ENCODE results near the gene GPR158.
"Not testable (repeated sequence)": the region's sequence is repeated elsewhere in the genome, so short reads cannot be mapped to it uniquely, and the experiment has no call there.

GPR158 gene

GRCh38 chr10:25304606-25305005 is 129.8 kb downstream of the GPR158 start:
- no peak for DNase-seq

DNA sequence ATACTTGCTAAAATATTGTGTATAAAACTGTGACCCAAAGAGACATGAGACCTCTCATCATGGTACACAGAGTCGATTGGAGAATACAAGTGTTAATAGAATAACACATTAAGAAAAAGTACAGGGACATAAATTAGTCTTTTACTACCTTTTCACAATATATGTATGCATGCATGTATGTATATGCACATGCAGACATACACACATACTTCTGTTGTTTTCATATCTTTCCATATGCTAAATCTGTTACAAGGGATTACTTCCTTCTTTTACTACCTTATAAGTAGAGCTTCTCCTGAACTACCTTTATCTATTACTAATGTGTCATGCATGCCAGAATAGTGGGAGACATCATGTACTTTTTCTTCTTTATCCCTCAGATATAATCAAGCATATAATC is 131.6 kb downstream of the GPR158 start:
- DNase-seq = no peak

GRCh38 chr10:25308278-25308677 is 133.5 kb downstream of the GPR158 start:
- DNase-seq = no peak

- not testable (repeated sequence) for DNase-seq
These were observed 142.9 kb downstream of the GPR158 start for GRCh38 chr10:25317596-25318211.

DNA sequence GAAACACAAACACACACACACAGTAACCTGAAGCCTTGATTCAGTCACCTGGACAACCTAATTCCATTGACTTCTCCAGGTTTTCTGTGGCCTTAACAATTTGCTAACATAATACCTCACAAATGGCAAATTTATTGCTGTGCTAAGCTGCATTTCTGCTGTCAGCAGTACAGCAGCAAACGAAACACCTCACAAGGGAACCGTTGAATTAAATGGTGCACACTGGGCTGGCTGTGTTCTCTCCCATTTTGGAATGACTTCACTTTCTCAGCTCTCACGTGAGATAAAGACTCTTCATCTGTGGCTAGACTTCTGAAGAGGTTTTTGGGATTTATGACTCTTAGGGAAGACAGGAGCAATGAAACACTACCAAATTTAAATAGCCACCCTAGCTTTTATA is 152.5 kb downstream of the GPR158 start:
- no peak for DNase-seq

- no peak for DNase-seq
These were observed 153.6 kb downstream of the GPR158 start for GRCh38 chr10:25328361-25328760.

- not testable (repeated sequence) for DNase-seq
These were observed 154.8 kb downstream of the GPR158 start for GRCh38 chr10:25329587-25329986.

DNA sequence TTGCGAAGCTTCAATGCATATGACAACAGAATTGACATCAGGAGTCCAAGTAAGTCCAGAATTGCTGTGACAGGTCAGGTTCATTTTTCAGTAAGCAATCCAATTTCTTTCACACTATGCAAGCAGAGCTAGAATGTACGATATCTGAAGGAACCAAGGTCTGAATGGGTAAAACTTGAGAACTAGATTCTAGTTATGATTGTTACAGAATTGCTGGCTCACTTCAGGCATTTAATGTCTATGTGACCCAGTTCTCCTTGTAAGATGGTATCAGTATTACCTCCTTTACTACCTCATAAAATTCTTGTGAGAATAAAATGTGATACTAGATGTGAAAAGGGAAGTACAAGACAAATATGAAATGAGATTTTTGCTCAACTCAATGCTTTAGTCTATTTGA is 159.6 kb downstream of the GPR158 start:
- no peak for DNase-seq

GRCh38 chr10:25336330-25336729 is 161.5 kb downstream of the GPR158 start:
- DNase-seq = no peak

GRCh38 chr10:25338271-25338670 is 163.5 kb downstream of the GPR158 start:
- DNase-seq = no peak

DNA sequence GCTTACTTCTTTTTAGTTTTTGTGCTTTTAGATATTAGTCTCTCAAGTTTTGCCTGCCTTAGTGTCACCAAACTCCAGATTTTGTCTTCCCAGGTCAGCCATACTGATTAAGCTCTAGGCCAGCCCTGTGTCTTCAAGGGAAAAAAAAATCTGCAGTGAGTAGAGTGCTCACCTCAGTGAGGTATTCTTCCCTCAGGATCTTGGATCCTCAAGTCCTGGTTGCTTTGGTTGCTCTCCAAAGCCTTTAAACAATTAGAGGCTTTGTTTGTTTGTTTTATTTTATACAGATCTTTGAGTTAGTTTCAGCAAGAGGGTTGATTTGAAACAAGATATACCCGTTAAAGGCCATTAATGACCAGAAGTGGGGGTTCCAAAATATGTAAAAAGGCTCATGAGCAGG is 165.2 kb downstream of the GPR158 start:
- no peak for DNase-seq

DNA sequence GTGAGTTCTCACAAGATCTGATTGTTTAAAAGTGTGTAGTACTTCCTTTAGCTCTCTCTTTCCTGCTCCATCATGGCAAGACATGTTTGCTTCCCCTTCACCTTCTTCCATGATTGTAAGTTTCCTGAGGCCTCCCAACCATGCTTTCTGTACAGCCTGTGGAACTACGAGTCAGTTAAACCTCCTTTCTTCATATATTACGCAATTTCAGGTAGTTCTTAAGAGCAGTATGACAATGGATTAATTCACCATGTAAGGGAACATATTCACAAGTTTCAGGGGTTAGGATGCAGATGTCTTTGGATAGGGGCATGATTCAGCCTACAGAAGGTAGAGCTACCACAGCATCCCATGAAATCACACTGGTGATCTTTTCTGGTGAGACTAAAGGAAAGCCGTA is 174.7 kb downstream of the GPR158 start:
- DNase-seq = no peak

- no peak for DNase-seq
These were observed 181.8 kb downstream of the GPR158 start for GRCh38 chr10:25356609-25357008.

- no peak for DNase-seq
These were observed 182.5 kb downstream of the GPR158 start for GRCh38 chr10:25357269-25357668.

DNA sequence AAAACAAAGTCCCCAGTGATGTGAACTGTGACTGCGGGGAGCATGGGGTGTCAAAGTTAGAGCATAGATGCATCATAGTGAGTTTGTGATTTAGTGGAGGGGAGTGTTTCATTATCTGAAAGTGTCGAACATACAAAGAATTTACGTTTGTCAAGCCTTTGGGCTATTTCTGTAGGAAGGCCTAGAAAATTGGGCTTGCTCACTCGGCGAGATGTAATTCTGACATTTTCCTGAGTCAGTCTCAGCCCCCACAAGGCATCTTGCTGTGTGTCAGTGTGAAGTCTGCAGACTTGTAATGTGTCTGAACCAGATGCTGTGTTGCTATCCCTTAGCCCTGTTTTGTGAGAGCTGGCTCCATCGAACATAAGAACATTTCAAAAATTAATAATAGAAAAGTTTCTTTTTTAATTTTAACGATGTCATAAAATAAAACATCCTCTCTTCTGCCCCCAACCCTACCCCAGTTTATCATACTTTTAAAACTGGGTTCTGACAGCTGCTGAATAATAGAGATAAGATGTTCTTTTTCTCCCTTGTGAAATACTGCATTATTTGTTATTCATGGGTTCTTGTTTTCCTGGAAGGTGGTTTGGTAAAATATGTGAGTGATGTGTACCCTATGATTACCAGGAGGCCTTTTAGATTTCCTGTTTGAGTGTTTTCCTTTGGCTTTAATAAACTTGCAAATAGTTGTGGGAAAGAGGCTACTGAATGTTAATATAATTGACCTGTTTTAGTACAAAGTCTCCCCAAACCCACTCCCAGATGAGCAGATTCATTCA is 207.4 kb downstream of the GPR158 start:
- DNase-seq = no peak

DNA sequence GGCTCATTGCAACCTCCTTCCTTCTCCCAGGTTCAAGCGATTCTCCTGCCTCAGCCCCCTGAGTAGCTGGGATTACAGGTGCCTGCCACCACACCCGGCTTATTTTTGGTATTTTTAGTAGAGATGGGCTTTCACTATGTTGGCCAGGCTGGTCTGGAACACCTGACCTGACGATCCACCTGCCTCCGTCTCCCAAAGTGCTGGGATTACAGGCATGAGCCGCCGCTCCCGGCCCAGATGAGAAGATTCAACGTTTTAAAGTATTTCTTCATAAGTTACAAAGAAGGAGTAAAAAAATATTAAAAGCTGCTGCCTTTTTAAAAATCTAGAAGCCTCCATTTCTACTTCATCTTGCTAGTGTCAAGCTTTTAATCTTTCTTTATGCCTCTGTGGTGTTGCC is 208.1 kb downstream of the GPR158 start:
- not testable (repeated sequence) for DNase-seq

DNA sequence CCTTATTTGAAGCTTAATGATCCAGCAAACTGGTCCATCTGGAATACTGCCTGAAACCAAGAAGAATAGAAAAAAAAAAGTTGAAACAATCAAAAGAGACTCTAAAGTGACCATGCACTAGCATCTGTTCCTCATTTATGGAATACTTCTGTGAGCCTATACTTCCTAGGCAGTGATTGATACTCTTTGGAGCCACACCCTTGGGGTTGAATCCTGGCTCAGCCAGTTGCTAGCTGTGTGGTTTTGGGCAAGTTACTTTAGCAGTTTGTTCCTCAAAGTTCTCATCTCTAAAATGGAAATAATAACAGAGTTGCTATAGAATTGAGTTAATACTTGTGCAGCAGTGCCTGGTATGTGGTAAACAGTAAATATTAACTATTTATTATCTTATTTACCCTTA is 208.9 kb downstream of the GPR158 start:
- no peak for DNase-seq

- no peak for DNase-seq
These were observed 209.8 kb downstream of the GPR158 start for GRCh38 chr10:25384618-25385017.

DNA sequence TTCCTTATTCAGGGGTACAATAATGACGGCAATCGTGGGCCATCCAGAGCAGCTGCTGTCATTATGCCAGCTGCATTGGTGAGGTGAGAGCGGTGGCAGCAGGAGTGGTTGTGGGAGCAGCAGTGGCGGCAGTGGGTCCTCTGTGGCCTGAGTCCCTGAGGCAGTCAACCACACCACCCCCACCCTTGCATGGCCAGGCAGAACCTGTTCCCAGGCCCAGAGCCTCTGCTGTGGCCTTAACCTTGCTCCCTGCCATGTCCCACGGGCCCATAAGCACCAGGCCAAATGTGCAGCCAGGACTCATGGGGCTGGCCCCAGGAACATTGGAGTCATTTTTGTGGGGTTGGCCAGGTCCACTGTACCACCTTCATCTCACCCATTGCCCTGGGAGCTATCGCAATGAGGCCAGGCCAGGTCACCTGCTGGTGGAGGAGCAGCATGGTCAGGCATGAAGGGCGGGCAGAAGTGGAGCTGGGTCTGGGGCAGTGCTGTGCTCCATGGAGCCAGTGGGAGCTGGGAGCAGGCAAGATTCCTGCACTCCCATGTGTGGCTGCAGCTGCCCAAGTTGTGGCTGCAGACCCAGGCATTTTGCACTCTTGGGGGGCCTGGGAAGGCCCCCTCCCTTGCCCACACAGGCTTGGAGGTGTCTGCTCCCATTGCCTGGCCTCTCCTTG is 213.5 kb downstream of the GPR158 start:
- no peak for DNase-seq

DNA sequence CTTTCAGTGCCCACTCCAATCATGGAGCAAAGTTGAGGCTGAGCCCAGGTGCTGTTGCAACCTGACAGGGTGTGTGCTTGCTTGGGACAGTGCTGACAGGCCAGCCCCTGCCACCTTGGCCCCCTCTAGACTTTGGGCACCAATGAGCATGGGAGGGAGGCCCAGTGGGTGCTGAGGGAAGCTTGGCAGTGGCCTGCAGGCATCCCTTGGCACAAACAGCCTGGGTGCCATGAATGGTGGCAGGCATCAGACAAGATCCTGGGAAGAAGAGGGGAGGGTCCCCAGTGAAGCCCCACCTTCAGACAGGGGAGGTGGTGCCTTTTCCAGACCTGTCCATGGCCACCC is 214.0 kb downstream of the GPR158 start:
- DNase-seq = no peak

GRCh38 chr10:25390733-25391132 is 215.9 kb downstream of the GPR158 start:
- no peak for DNase-seq

GRCh38 chr10:25392132-25392531 is 217.3 kb downstream of the GPR158 start:
- DNase-seq = no peak

DNA sequence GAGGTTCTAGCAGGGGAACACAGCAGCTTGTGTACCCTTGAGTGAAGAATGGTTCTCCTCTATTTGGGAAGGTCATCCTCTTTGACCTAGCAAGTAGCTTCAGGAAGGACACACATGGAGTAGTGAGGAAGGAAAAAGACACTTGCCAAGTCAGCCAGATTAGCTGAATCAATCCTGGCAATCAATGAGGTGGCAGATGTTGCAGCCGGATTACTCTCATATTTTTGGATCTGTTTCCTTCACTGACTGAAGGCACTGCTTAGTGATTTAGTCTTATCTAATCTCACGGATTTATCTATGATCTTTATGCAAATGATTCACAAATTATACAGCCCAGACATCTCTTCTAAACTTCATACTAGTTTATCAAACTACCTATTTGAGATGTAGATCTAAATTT is 218.8 kb downstream of the GPR158 start:
- DNase-seq = no peak

- no peak for DNase-seq
These were observed 223.9 kb downstream of the GPR158 start for GRCh38 chr10:25398680-25399079.

Data from stimulated activated CD4-positive, alpha-beta T cell treated with anti-CD3 and anti-CD28 coated beads, Interleukin-2, amount 100 ng/mL, for 48 hours (primary cell).